ENCODE measurements around the gene SENP2. TPM values are rescaled to one million over a fixed set of nuclear protein-coding genes. Genes with fewer than 3 reads are reported as not detected.

The SENP2 gene
- total and polyA plus RNA-seq, 2 of the 13 experiments (the other 11 are each of a cell fraction or from before 2014, with no cell fraction given): 7.7 to 46.2 TPM

GRCh38 chr3:185572183-185572582 lies 13.9 kb upstream of the SENP2 start:
- POLR2A ChIA-PET: no interaction called here
- intact Hi-C loops (cut with micrococcal nuclease; ENCODE audit: unreplicated experiment): no loop called here

More at GRCh38 chr3:185572183-185572582, 13.9 kb upstream of the SENP2 start:
- Histone ChIP-seq H3K4me3 (replicated peaks in 1 of 3; ENCODE audit: insufficient read depth in 1 of 3, low read depth in 2 of 3, low read length in 3 of 3) (no peak overlapping the region), H2AFZ (ENCODE audit: low read length) (no peak overlapping the region), H3K9ac (ENCODE audit: insufficient read depth, low read depth, low read length) (no peak overlapping the region), H4K20me1 (ENCODE audit: insufficient read depth, low read length) (no peaks in the 10 kb centered on the region), H3K79me2 (ENCODE audit: insufficient read depth, low read length) (no peaks in the 10 kb centered on the region), H3K27me3 (ENCODE audit: control insufficient read depth in 1 of 2, insufficient read depth in 2 of 2, low read length in 2 of 2) (peaks cover 0 to 2% of the 10 kb centered on the region in 2 experiments; a peak in 1 of 5 replicates), H3K27ac (ENCODE audit: extremely low read length, insufficient read depth, low read length) (no peak overlapping the region), H3K4me2 (ENCODE audit: low read depth, low read length) (no peak overlapping the region), H3K36me3 (replicated peaks in 1 of 2; ENCODE audit: control insufficient read depth in 1 of 2, insufficient read depth in 2 of 2, low read length in 2 of 2) (no peaks in the 10 kb centered on the region), H3K9me3 (ENCODE audit: low read length) (peaks cover 13% of the 10 kb centered on the region; the same call in 1 of the 2 replicates), H3K4me1 (ENCODE audit: insufficient read depth, low read length) (peaks cover 6% of the 10 kb centered on the region; the same call in 1 of the 2 replicates)
- WGBS (ENCODE audit: low lambda C conversion rate): 44% methylated on average over 5 of the region's 5 CpGs
- DNase-seq (ENCODE audit: low spot score) (no peak), ATAC-seq (no peak), FAIRE-seq (no peak)
- CTCF ChIA-PET (ENCODE audit: low intra/inter-chr PET ratio, low total read pairs): no interaction called here
- BruUV-seq (replicated peaks): no TSS peak
- no peak for TF ChIP-seq ONECUT2 (CRISPR knock-in tag; IDR thresholded peaks at IDR 0.05)
- no peak for TF ChIP-seq ZNF264 (CRISPR knock-in tag; IDR thresholded peaks at IDR 0.05)
- TF ChIP-seq ZNF414 (CRISPR knock-in tag; IDR thresholded peaks at IDR 0.05): no peak
- TF ChIP-seq ZNF276 (CRISPR knock-in tag; IDR thresholded peaks at IDR 0.05; ENCODE audit: low read depth): no peak
- TF ChIP-seq ETV6 (CRISPR knock-in tag; conservative IDR thresholded peaks at IDR 0.05): no peak
- no peak for TF ChIP-seq TMF1 (CRISPR knock-in tag; IDR thresholded peaks at IDR 0.05; ENCODE audit: low read depth)
- no peak for TF ChIP-seq CBX5 (CRISPR knock-in tag; IDR thresholded peaks at IDR 0.05; ENCODE audit: borderline replicate concordance)
- TF ChIP-seq BCLAF1 (IDR thresholded peaks at IDR 0.05): no peak
- no peak for TF ChIP-seq ZNF597 (CRISPR knock-in tag; IDR thresholded peaks at IDR 0.05)
- in situ Hi-C loops (cut with HindIII; ENCODE audit: extremely low pct_ligation_motif_present, low pct_unique_long_range_greater_than_20kb): no loop called here

Data from HepG2 (cell line).